LoVo (cell line): ENCODE measurements around the gene EFR3B.

Source experiments
- DNase-seq: peaks from one replicate; pipeline ENCODE4 v3.0.0-alpha.2; 2016; ENCODE audit warnings: low spot score

Gene EFR3B

GRCh38 chr2:25187729-25188350 is 146.0 kb downstream of the EFR3B start:
- peak; percentile 6 for DNase-seq

- DNase-seq = no peak
Observed at GRCh38 chr2:25188405-25188804, 146.5 kb downstream of the EFR3B start.

- DNase-seq = no peak
Observed at GRCh38 chr2:25190536-25190935, 148.7 kb downstream of the EFR3B start.

- DNase-seq = no peak
Observed at GRCh38 chr2:25194576-25195122, 152.8 kb downstream of the EFR3B start.

- DNase-seq = no peak
Observed at GRCh38 chr2:25197336-25198208, 155.7 kb downstream of the EFR3B start.

- no peak for DNase-seq
Observed at GRCh38 chr2:25198209-25198525, 156.3 kb downstream of the EFR3B start.

GRCh38 chr2:25198576-25198975 is 156.7 kb downstream of the EFR3B start:
- DNase-seq = no peak

GRCh38 chr2:25201265-25201664 is 159.4 kb downstream of the EFR3B start:
- DNase-seq = no peak

GRCh38 chr2:25201794-25202193 is 159.9 kb downstream of the EFR3B start:
- no peak for DNase-seq

GRCh38 chr2:25202275-25202674 is 160.4 kb downstream of the EFR3B start:
- no peak for DNase-seq

GRCh38 chr2:25204190-25204838 is 162.4 kb downstream of the EFR3B start:
- no peak for DNase-seq

- DNase-seq = no peak
Observed at GRCh38 chr2:25207078-25207545, 165.2 kb downstream of the EFR3B start.
